Activated T-helper 1 cell treated with Interleukin-2 at 50 U/mL for 16 hours (primary cell): ENCODE measurements around the gene LMBR1L.

Experiments
- DNase-seq: peaks from one replicate; pipeline ENCODE4 v3.0.0-alpha.2; 2020; ENCODE audit warnings: low read depth

LMBR1L gene

DNA sequence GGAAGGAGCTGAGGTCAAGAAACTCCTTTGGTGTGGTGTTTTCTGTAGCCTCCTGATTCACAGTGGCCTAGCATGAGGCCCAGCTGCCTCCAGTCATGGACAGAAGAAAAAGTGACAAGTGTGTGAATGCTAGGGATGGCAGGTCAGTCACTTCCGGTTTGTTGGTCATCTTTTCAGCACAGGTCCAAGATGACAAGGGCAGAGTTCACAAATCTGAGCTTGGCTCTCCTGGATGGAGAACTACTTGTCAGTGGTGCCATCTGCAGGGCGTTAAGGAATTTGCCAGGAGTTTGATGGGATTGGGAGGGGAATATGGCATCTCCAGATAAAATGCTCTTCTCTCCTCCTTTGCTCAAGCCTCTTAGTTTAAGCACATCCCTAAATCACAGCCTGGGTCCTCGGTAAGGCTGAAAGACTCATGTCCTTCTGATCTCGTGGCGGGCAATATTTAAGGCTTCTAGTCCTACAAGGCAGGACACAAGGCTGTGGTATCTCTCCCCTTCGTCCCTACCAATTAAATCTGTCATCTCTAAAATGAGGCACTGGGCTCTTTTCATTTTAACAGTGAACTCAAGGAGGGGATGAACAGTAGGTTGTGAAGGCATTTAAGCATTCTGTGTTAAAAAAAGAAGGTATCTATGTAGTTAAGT is 10.5 kb upstream of the LMBR1L start:
- DNase-seq: no peak

DNA sequence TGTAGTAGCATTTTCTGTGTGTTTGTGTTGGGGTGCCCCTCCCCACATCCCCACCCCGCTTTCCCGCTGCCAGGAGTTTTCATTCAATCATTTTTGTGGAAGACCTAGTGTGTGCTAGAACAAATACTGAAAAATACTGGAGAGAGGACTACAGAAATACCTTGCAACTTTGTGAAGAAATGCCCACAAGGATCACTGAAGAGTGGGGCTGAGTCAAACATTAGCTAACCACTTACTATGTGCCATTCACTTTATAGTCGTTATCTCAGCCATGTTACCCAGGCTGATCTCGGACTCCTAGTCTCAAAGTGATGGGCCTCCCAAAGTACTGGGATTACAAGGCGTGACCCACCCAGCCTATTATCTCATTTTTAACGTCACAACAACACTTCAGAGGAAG is 559 bp upstream of the LMBR1L start:
- no peak for DNase-seq

DNA sequence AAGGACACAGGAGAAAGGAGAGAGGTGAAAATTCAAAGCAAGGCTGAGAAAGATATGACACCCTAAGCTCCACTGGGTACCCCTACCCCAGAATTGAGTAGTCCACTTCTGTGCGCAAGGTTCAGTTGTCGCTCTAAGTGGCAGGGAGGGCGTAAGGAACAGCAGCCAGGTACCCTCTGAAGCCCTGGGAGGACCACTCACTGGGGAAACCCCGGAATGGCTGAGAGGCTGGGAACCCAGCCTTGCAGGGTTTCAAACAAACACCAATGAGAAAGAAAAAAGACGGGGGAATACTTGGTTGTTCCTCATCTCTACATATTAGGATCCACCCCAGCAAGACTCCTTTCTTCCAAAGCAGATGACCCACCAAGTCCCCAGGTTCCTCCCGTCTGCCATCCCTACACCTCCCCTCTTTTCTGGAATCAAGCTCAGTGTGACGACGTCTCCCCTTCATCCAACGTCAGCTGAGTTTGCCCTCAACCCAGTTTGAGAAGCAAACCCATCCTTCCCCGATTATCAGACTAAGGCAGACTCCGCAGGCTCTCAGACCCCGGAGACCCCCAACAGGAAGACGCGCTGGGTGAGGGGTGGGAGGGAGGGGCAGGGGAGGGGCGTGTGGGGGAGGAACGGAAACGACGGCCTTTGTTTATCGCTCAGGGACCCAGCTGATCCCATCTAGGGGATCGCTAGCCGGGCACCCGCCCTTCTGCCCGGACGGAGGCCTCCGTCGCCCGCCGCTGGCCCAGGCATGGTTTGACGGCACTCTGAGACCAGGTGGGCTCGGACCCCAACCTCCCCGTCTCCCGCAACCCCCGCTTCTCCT is 795 bp downstream of the LMBR1L start:
- DNase-seq: peak; percentile 9

DNA sequence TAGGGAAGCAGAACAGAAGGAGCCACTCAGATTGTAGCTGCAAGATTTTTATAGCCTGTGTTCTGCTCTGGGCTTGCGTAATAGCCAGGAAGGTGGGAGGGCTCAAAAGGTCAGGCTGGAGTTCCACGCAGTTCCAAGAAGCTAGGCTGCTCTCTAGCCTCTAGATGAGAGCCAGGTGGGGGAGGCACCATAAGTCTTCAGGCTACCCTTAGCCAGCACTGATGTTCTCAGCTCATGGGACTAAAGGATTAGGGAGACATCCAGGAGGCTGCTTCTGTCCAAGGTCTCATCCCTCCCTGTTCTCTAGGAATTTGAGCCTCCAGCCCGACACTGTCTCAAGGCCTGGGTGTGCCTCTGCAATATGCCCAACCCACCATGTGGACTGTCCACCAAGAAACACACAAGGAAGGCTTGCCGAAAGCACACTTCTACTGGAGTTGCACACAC is 1.7 kb downstream of the LMBR1L start:
- no peak for DNase-seq

DNA sequence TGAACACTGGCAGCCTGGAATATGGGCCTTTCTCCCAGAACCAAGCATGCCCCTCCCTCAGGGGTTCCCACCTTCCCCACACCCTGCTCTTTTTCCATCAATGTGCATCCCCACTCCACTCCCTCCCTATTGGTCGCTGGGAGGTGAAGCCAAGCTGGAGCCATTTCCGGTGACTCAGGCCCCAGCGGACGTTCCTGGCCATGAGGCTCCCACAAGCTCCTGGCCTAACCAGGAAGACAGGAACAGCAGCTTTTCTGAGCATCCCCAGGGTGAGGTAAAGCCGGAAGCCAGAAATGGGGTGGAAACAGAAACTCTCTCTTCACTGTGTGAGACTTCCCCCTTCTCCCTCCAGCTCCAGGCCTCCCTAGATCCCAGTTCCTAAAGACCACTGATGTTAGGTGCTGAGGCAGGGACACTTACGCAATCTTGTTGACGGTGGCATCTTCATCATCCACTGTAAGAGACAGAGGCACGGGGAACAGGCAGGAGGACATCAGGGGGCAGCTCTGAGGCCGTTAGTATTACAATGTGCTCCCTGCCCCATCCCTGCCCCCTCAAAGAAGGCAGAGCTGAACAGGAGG is 5.1 kb downstream of the LMBR1L start:
- no peak for DNase-seq

DNA sequence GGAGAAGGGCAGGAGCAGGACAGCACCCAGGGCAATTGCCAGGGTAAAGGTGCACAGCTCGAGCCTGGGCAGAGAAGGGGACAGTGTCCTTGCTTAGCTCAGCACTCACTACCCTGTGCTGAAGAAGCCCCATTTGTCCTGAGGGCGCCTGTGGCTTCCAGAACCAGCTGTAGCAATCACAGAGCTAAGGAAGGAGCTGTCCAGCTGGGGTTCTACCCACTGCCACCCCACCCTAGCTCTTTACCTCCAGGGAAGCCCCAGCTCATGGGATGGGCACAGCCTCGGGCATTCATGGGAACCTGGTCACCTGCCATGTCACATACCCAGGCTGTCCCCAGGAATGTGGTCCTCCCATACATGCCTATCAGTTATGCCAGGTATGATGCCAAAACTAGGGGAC is 5.8 kb downstream of the LMBR1L start:
- no peak for DNase-seq

DNA sequence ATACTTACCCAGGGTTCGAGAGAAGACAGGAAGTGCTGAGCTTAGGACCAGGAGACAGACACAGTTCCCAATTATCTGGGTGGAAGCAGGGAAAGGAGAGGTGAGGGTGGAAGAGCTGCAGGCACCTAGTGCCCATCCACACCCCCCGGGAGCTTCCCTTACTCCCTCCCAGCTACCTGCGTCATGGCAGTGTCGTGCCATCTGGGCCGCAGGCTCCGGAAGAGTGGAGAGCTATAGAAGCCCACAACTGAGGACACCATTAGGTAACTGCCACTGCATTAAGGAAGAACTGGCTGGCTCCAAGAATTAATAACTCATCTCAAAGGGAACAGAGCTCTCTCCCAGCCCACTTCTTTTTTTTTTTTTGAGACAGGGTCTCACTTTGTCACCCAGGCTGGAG is 10.3 kb downstream of the LMBR1L start:
- DNase-seq: no peak

DNA sequence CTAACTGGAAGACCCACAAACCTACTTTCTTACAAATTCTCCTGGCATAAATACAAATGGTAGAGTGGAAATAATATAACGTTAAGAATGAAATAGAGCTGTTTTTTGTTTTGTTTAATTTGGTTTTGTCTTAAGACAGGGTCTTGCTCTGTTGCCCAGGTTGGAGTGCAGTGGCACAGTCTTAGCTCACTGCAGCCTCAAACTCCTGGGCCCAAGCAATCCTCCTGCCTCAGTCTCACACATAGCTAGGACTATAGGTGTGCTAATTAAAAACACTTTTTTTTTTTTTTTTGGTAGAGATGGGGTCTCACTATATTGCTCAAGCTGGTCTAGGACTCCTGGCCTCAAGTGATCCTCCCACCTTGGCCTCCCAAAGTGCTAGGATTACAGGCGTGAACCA is 11.9 kb downstream of the LMBR1L start:
- no peak for DNase-seq

DNA sequence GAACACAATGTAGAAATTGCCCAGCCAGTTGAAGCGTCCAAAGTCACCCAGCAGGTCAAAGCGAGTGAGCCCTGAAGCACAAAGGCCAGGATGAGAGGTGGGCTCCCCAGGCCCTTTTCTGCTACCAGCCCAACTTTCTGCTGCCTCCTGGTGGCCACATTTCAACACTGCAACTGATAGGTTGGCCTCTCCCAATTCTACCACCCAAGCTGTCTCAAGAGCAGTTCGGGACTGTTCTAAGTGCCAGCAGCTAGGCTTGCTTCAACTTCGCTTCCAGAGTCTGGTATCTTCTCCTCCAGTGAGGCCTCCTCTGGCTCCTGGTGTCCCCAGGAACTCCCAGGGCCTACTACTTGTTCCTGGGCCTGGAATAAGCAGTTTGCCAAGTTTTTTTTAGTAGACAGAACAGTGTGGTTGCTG is 12.6 kb downstream of the LMBR1L start:
- DNase-seq: peak; percentile 29

DNA sequence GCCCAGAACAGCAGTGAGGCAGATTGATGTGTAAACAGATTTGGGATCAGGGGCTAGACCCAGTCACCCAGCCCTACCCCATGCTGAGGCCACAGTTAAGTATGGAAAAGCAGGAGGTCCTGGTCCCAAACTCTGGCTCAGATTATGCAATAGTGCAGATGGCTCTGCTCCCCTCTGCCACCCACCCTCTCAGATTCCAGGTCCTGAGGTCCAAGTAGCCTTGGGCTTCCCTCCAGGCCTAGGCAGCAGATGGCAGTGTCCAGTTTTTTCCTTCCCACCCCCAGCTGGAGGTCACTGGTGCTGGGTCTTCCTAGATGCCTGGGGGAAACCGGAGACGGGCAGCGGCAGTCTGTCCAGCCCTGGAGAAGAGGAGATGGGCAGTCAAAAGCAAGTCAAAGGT is 13.3 kb downstream of the LMBR1L start:
- no peak for DNase-seq

DNA sequence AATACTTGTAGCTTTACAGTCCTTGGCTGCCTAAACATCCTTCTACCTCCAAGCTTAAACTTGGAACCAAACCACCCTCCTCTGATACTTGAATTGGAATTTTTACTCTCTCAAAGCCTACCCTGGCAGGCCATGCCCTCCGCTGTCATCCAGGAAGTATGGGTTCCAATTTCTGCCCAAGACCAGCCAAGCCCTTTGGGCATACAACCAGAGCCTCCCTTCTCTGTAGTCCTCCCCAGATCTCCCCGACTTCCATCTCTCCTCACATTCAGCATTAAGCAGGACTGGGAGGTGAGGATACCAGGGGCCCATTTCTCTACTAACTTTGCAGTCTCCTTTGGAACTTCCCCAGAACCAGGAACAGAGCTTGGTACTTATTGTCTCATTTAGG is 15.7 kb downstream of the LMBR1L start:
- no peak for DNase-seq

DNA sequence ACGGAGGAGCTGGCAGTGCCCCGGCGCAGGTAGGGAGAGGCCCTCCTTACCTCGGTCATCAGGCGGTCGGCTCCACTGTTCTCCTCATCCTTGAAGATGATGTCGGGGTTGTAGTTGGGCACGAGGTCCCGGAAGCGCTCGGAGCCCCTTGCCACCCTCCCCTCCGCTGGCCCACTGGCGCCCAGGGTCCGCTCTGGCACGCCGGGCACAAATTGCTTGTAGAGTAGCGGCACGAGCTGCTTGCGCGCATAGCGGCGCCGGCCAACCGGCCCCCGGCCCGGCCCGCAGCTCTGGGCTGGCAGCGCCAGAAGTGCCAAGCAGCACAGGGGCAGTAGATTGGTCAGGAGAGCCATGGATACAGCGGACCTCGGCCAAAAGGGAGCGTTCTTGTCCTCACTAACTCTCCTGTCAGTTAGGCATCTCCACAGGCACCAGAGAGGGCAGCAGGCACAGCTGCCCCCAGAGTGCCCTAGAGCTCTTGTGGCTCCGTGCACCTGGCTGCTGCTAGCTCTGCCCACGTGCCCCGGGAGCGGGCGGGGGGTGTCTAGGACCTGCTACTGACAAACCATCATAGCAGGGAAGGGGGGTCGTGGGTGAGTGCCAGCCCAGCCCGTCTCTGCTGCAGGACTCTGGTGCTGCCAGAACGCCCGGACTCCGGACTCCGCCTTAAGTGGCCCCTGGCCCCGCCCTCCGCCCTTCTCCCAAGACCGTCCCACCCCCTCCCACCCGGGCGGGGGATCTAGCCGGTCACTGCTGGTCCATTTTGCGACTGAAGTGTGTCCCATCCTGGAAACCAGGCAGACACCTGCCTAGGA is 16.3 kb downstream of the LMBR1L start, which contains the start of gene DHH:
TSS of gene DHH (minus strand) at position 642 of the 815 bp plus-strand sequence. CDS start at position 353, 289 bp downstream.
- no peak for DNase-seq

DNA sequence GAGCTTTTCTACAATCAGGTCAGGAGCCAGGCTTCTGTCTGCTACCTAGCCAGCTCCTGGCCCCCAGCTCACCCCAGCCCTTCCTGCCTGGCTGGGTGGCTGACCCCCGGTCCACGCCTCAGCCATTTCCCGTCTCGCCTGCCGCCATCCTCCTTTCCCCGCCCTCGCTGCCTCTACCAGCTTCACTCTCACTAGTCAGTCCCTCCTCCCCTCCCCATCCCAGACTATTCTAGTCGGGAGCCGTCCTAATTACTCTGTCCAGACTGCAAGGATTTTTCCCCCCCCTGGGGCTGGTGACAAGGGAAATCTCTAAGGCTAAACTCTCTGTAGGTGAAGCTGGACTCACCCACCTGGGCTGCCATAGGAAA is 16.9 kb downstream of the LMBR1L start:
- DNase-seq: no peak

DNA sequence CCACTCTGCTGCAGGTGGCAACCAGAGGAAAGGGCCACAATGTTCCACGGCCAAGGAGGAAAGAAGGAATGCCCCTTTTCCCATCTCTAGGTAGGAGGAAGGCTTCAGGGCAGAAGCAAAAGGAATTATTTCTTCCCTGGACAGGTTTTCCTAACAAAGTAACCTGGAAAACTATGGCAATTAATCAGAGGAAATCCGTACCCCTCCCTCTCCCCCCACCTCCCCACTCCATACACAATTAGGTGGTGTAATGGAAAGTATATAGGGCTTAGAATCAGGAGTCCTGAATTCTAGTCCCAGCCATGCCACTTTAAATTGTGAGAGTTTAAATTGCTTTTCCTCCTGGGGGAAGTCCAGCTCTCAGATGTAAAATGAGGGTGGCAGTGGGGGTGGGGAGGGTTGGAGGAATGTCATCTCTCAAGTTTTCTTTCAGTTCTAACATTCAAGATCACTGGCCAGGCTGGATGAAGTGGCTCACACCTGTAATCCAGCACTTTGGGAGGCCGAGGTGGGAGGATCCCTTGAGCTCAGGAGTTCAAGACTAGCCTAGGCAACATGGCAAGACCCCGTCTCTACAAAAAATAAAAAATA is 17.7 kb downstream of the LMBR1L start:
- no peak for DNase-seq

DNA sequence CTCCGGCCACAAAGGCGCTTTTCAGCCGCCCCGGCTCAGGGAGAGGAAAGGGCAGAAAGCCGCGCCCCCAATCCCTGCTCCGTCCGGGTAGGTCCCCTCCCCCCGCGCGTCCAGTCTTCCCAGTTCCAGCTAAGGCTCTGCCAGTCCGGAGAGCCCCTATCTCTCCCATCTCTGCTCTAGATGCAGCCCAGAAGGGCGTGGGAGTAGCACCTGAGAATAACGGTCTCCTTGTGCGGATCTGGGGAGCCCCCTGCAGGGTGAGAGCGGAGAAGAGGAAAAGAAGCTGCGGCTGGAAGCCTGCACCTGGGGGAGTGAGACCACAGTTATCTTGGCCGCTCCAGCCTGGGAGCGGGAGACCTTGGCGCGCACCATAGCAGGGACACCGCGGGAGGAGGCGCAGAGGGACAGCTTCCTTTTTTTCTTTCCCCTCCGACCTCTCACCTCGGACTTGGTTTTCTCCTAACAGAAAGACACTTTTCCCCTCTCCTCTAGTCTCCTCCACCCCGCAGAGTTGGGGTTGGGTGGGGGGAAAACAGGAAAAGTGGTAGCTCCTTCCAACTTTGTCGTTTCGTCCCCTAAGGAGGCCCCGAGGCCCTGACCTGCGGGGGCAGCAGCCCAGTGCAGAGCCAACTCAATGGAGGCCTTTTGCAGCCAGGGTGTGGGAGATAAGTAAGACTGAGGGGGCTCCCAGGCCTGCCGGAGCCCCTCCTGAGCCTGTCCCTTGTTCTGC is 18.4 kb downstream of the LMBR1L start:
- DNase-seq: peak; percentile 25

DNA sequence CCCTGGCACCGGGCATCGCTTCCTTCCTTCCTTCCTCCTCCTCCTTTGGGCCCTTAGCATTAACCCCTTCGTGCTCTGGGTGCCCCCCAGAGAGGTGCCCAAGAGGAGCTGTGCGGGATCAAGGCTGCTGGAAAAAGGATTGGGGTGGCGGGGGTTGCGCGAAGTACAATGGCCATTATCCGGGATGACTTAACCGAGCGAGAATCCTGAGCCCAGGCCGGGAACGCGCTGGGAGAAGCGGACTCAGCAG is 18.9 kb downstream of the LMBR1L start:
- DNase-seq: no peak

DNA sequence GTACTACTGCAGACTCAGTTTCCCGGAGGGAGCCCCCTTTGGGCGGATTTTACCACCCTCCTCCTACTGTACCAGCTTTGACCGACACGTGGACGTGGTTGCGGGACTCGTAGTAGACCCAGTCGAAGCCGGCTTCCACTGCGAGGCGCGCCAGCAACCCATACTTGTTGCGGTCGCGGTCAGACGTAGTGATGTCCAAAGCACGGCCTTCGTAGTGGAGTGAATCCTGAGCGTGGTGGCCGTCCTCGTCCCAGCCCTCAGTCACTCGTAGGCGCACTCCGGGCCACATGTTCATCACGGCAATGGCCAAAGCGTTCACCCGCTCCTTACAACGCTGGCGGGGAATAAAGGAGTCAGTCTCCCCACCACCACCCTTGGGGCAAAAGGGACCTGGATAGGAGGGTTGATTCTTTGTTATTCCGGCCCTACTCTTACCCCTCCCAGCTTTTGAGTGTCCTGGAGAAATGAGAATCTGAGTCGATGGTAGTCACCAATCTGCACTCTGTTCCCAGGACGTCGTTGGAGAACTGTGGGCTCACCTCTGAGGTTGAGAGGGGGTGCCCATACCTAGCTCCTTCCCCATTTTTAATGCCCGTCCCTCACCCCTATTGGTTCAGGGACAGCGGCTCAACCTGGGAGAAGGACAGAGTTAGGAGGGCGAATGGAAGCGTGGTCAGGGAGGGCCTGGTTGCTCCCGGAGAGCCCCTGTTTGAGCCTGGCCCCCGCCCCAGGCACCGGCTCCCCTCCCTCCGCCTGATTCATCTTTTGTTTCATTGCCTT is 19.4 kb downstream of the LMBR1L start:
- no peak for DNase-seq

DNA sequence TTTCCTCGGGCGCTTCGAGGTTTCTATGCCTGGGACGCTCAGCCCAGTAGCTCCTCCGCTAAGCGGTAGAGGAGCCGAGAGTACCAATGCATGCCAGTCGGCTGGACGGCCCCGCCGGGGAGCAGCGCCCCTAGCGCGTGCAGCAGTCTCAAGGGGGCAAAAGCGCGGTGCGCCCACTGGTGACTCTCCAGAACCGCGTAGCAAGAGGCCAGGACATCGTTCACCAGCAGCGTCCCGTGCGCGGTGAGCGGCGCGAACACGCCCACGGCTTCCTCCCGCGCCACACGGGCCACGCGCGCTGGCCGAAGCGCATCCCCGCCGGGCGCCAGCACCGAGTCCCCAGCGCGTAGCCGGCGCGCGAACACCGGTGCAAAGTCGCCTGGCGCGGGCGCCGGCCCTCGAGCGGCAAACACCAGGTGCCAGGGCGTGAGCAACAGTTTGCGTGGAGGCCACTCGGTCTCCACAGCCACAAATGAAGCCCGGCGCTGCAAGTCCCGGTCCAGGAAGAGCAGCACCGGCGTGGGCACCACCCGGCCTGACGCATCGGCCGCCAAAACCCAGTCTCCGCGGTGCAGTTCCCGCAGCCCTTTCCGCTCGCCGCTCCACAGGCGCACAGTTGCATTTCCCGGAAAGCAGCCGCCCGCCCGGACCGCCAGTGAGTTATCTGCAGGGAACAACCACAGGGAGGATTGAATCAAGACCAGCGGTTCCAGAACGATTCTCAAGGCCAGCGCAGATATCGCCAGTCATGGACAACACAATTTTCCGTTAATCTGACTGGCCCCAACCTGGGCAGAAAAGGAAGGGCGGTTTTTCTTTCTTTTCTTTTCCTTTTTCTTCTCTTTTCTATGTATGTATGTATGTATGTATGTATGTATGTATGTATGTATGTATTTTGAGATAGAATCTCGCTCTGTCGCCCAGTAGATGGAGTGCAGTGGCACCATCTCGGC is 20.6 kb downstream of the LMBR1L start:
- no peak for DNase-seq

DNA sequence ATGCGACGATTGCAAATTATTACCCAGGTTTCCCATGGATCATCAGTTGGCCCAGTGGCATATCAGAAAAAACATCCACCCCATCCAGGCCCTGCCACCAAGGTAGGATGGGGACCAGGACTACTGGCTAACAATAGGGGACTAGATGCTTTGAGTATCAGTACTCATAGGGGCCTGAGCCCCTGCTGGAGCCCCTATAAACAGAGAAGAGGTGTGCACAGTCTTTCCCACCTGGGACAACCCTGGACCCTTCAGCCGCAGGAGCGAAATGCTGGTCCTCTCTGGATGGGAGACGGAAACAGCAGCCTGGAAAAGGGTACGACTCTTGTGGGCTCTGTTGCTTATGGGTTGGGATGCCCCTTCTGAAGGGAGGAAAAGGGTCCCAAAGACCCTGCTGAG is 21.7 kb downstream of the LMBR1L start:
- no peak for DNase-seq
